22Rv1 (cell line): ENCODE data around the gene SLCO2B1.

Experiments used
- H3K27ac ChIP-seq: fragments of 450-650 bp; 2 replicates; pipeline ENCODE4 v1.5.1; 2017
- ZFX ChIP-seq: fragments of 450-650 bp; IDR thresholded peaks from 2 replicates; pipeline ENCODE4 v1.6.1; 2017; ENCODE audit warnings: antibody characterized with exemption, borderline replicate concordance
- TF ChIP-seq, protein P1 (sequence below): fragments of 450-650 bp; IDR thresholded peaks from 2 replicates; pipeline ENCODE4 v1.5.1; 2017; ENCODE audit warnings: mild to moderate bottlenecking

The SLCO2B1 gene

GRCh38 chr11:75188671-75189070, 37.8 kb downstream of the SLCO2B1 start:
- TF ChIP-seq ZFX: no peak
- TF ChIP-seq, protein P1, sequence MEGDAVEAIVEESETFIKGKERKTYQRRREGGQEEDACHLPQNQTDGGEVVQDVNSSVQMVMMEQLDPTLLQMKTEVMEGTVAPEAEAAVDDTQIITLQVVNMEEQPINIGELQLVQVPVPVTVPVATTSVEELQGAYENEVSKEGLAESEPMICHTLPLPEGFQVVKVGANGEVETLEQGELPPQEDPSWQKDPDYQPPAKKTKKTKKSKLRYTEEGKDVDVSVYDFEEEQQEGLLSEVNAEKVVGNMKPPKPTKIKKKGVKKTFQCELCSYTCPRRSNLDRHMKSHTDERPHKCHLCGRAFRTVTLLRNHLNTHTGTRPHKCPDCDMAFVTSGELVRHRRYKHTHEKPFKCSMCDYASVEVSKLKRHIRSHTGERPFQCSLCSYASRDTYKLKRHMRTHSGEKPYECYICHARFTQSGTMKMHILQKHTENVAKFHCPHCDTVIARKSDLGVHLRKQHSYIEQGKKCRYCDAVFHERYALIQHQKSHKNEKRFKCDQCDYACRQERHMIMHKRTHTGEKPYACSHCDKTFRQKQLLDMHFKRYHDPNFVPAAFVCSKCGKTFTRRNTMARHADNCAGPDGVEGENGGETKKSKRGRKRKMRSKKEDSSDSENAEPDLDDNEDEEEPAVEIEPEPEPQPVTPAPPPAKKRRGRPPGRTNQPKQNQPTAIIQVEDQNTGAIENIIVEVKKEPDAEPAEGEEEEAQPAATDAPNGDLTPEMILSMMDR: no peak
- H3K27ac ChIP-seq: no peak overlapping the region

DNA sequence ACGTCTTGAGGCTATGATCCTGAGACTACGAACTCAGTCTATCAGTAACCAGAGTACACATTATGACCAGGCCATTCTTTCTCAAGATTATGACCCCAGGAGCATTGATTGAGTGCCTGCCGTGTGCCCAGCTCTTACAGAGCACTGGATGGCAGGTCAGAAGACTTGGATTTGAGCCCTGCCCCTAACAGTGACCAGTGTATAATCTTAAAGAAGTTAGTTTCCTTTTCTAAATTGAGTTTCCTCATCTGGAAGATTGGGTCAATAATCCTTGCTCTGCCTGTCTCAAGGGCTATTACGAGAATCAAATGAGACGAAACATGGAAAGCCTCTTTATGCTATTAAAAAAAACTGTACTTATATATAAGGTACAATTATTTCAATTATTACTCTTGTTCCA, 38.2 kb downstream of the SLCO2B1 start:
- no peak for TF ChIP-seq ZFX
- TF ChIP-seq, protein P1: no peak
- no peak overlapping the region for H3K27ac ChIP-seq

DNA sequence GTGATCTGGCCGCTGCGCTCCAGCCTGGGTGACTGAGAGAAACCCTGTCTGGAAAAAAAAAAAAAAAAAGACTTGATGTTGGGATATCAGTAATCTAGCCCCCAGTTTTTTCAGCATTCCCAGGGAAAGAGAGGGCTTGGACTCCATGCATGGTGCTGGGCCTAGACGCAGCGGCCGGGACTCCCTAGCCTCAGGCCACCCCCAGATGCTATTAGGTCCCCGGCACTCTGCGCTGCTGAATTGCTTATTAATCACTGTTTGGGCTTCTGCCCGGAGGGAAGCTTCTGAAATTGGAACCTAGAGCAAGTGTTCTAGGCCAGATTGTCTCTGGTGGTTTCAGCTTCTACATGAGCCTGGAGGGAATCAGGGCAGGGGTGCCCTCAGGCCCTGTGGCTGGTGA, 39.0 kb downstream of the SLCO2B1 start:
- no peak overlapping the region for H3K27ac ChIP-seq

GRCh38 chr11:75190652-75191329, 39.9 kb downstream of the SLCO2B1 start:
- TF ChIP-seq, protein P1: no peak
- no peak for TF ChIP-seq ZFX
- H3K27ac ChIP-seq: no peak overlapping the region

More for the DNA sequence above, 39.0 kb downstream of the SLCO2B1 start:
- TF ChIP-seq, protein P1: no peak
- no peak for TF ChIP-seq ZFX

DNA sequence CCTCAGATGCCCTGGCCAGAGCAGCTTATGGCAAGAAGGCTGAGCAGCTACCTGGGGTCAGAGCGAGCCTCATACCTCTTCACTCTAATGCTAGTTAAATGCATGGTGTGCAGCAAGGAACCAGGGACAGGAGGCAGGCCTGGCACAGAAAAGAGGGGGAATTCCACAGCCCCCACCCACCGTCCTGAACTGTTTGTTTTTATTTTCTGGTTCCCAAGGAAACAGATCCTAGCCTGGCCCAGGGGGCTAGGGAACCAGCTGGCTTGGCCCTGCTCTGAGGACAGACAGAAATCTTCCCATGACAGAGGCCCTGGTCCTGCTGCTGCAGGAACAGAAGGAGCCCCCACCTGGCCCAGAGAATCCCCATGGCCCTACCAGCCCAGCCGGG, 40.4 kb downstream of the SLCO2B1 start:
- no peak overlapping the region for H3K27ac ChIP-seq
- TF ChIP-seq, protein P1: no peak
- no peak for TF ChIP-seq ZFX

- TF ChIP-seq, protein P1: no peak
- no peak for TF ChIP-seq ZFX
Measured at GRCh38 chr11:75193271-75193670, 42.4 kb downstream of the SLCO2B1 start.

GRCh38 chr11:75193711-75194110, 42.8 kb downstream of the SLCO2B1 start:
- H3K27ac ChIP-seq: no peak overlapping the region
- TF ChIP-seq, protein P1: no peak
- no peak for TF ChIP-seq ZFX

More at GRCh38 chr11:75193271-75193670, 42.4 kb downstream of the SLCO2B1 start:
- no peak overlapping the region for H3K27ac ChIP-seq
